Memory B cell (primary cell): ENCODE results near the gene CACNA1C.
"Not testable (repeated sequence)": the region's sequence is repeated elsewhere in the genome, so short reads cannot be mapped to it uniquely, and the experiment has no call there.

Experiments
- ATAC-seq: fragments of 150-1000 bp; cut with Tn5 transposase; 2 replicates; pipeline ENCODE4 v1.10.0; 2021; ENCODE audit warnings: low read depth, mild to moderate bottlenecking, moderate library complexity
- DNase-seq, 2 donors: peaks; one replicate each; pipeline ENCODE4 v3.0.0; 2022; ENCODE audit warnings: low spot score in 2 of 2
- H3K27ac Mint-ChIP-seq: one replicate; pipeline ENCODE4 v1.8.0; 2022; ENCODE audit warnings: mild to moderate bottlenecking, moderate library complexity, mixed read lengths
- H3K27me3 Mint-ChIP-seq: one replicate; pipeline ENCODE4 v1.8.0; 2022; ENCODE audit warnings: mixed read lengths
- H3K36me3 Mint-ChIP-seq: one replicate; pipeline ENCODE4 v1.8.0; 2022; ENCODE audit warnings: mild to moderate bottlenecking, mixed read lengths
- H3K4me1 Mint-ChIP-seq: one replicate; pipeline ENCODE4 v1.8.0; 2022; ENCODE audit warnings: mixed read lengths
- H3K4me3 Mint-ChIP-seq: one replicate; pipeline ENCODE4 v1.8.0; 2022; ENCODE audit warnings: mild to moderate bottlenecking, moderate library complexity, mixed read lengths
- H3K9me3 Mint-ChIP-seq: one replicate; pipeline ENCODE4 v1.8.0; 2022; ENCODE audit warnings: mixed read lengths

CACNA1C gene

GRCh38 chr12:2488131-2488530 lies 435.3 kb downstream of the CACNA1C start:
- H3K27ac Mint-ChIP-seq, result no peak overlapping the region
- no peaks in the 10 kb centered on the region for H3K4me1 Mint-ChIP-seq
- no peak for DNase-seq
- H3K36me3 Mint-ChIP-seq, result no peaks in the 10 kb centered on the region
- ATAC-seq, result no peak
- no peaks in the 10 kb centered on the region for H3K9me3 Mint-ChIP-seq
- H3K4me3 Mint-ChIP-seq, result no peak overlapping the region
- peaks cover 6% of the 10 kb centered on the region for H3K27me3 Mint-ChIP-seq

- peaks cover 10% of the 10 kb centered on the region for H3K27me3 Mint-ChIP-seq
- H3K4me1 Mint-ChIP-seq, result no peaks in the 10 kb centered on the region
- no peaks in the 10 kb centered on the region for H3K9me3 Mint-ChIP-seq
- no peak for DNase-seq
- H3K36me3 Mint-ChIP-seq, result no peaks in the 10 kb centered on the region
- no peak overlapping the region for H3K4me3 Mint-ChIP-seq
- ATAC-seq, result no peak
- no peak overlapping the region for H3K27ac Mint-ChIP-seq
Measured at GRCh38 chr12:2488596-2488995, 435.8 kb downstream of the CACNA1C start.

- Mint-ChIP-seq H3K27ac (no peak overlapping the region), H3K27me3 (peaks cover 9% of the 10 kb centered on the region), H3K9me3 (no peaks in the 10 kb centered on the region), H3K4me3 (no peak overlapping the region), H3K4me1 (no peaks in the 10 kb centered on the region), H3K36me3 (no peaks in the 10 kb centered on the region)
- ATAC-seq, result no peak
- DNase-seq, result no peak
Measured at GRCh38 chr12:2489275-2489674, 436.5 kb downstream of the CACNA1C start.

- H3K4me1 Mint-ChIP-seq, result no peaks in the 10 kb centered on the region
- DNase-seq, result no peak
- H3K36me3 Mint-ChIP-seq, result no peaks in the 10 kb centered on the region
Measured at GRCh38 chr12:2490831-2491230, 438.0 kb downstream of the CACNA1C start.

GRCh38 chr12:2491349-2491748 lies 438.6 kb downstream of the CACNA1C start:
- not testable (repeated sequence) for ATAC-seq, H3K36me3 Mint-ChIP-seq, H3K4me1 Mint-ChIP-seq, H3K27ac Mint-ChIP-seq, H3K9me3 Mint-ChIP-seq, DNase-seq, H3K4me3 Mint-ChIP-seq
- peaks cover 17% of the 10 kb centered on the region for H3K27me3 Mint-ChIP-seq

More at GRCh38 chr12:2490831-2491230, 438.0 kb downstream of the CACNA1C start:
- Mint-ChIP-seq H3K27me3 (peaks cover 15% of the 10 kb centered on the region), H3K9me3 (no peaks in the 10 kb centered on the region), H3K4me3 (no peak overlapping the region), H3K27ac (no peak overlapping the region)
- no peak for ATAC-seq

GRCh38 chr12:2492236-2492635 lies 439.4 kb downstream of the CACNA1C start:
- Mint-ChIP-seq H3K9me3 (no peaks in the 10 kb centered on the region), H3K4me3 (no peak overlapping the region), H3K27ac (no peak overlapping the region), H3K27me3 (peaks cover 18% of the 10 kb centered on the region), H3K4me1 (no peaks in the 10 kb centered on the region), H3K36me3 (no peaks in the 10 kb centered on the region)
- DNase-seq (no peak), ATAC-seq (no peak)

GRCh38 chr12:2493086-2493485 lies 440.3 kb downstream of the CACNA1C start:
- Mint-ChIP-seq H3K36me3 (no peaks in the 10 kb centered on the region), H3K27ac (no peak overlapping the region), H3K4me3 (no peak overlapping the region), H3K27me3 (peaks cover 18% of the 10 kb centered on the region), H3K9me3 (no peaks in the 10 kb centered on the region), H3K4me1 (no peaks in the 10 kb centered on the region)
- no peak for DNase-seq
- no peak for ATAC-seq

GRCh38 chr12:2494486-2495192 lies 441.9 kb downstream of the CACNA1C start:
- Mint-ChIP-seq H3K27me3 (peaks cover 18% of the 10 kb centered on the region), H3K4me1 (no peaks in the 10 kb centered on the region)

GRCh38 chr12:2495417-2496112 lies 442.8 kb downstream of the CACNA1C start:
- Mint-ChIP-seq H3K27ac (no peak overlapping the region), H3K4me1 (no peaks in the 10 kb centered on the region), H3K27me3 (peaks cover 20% of the 10 kb centered on the region), H3K9me3 (no peaks in the 10 kb centered on the region), H3K36me3 (no peaks in the 10 kb centered on the region), H3K4me3 (no peak overlapping the region)
- ATAC-seq (no peak), DNase-seq (no peak)

More at GRCh38 chr12:2494486-2495192, 441.9 kb downstream of the CACNA1C start:
- Mint-ChIP-seq H3K4me3 (no peak overlapping the region), H3K9me3 (no peaks in the 10 kb centered on the region), H3K27ac (no peak overlapping the region), H3K36me3 (no peaks in the 10 kb centered on the region)
- no peak for DNase-seq
- ATAC-seq, result no peak

GRCh38 chr12:2498964-2499500 lies 446.2 kb downstream of the CACNA1C start:
- no peak for DNase-seq
- Mint-ChIP-seq H3K4me1 (no peaks in the 10 kb centered on the region), H3K36me3 (no peaks in the 10 kb centered on the region), H3K9me3 (no peaks in the 10 kb centered on the region), H3K27ac (no peak overlapping the region), H3K27me3 (peaks cover 23% of the 10 kb centered on the region), H3K4me3 (no peak overlapping the region)
- ATAC-seq, result no peak

- no peaks in the 10 kb centered on the region for H3K9me3 Mint-ChIP-seq
- no peaks in the 10 kb centered on the region for H3K36me3 Mint-ChIP-seq
- no peaks in the 10 kb centered on the region for H3K4me1 Mint-ChIP-seq
- peaks cover 12% of the 10 kb centered on the region for H3K27me3 Mint-ChIP-seq
- DNase-seq, result no peak
- H3K27ac Mint-ChIP-seq, result no peak overlapping the region
- no peak for ATAC-seq
- no peak overlapping the region for H3K4me3 Mint-ChIP-seq
Measured at GRCh38 chr12:2501464-2502191, 448.8 kb downstream of the CACNA1C start.

- H3K27ac Mint-ChIP-seq, result no peak overlapping the region
- peaks cover 12% of the 10 kb centered on the region for H3K27me3 Mint-ChIP-seq
- H3K9me3 Mint-ChIP-seq, result no peaks in the 10 kb centered on the region
- ATAC-seq (no peak), DNase-seq (no peak)
- H3K4me1 Mint-ChIP-seq, result no peaks in the 10 kb centered on the region
- no peak overlapping the region for H3K4me3 Mint-ChIP-seq
- H3K36me3 Mint-ChIP-seq, result no peaks in the 10 kb centered on the region
Measured at GRCh38 chr12:2503036-2503435, 450.2 kb downstream of the CACNA1C start.

GRCh38 chr12:2503762-2504161 lies 451.0 kb downstream of the CACNA1C start:
- no peak overlapping the region for H3K27ac Mint-ChIP-seq
- peaks cover 12% of the 10 kb centered on the region for H3K27me3 Mint-ChIP-seq
- no peaks in the 10 kb centered on the region for H3K36me3 Mint-ChIP-seq
- ATAC-seq (no peak), DNase-seq (no peak)
- H3K9me3 Mint-ChIP-seq, result no peaks in the 10 kb centered on the region
- H3K4me1 Mint-ChIP-seq, result no peaks in the 10 kb centered on the region
- H3K4me3 Mint-ChIP-seq, result no peak overlapping the region

- H3K9me3 Mint-ChIP-seq, result no peaks in the 10 kb centered on the region
- no peaks in the 10 kb centered on the region for H3K4me1 Mint-ChIP-seq
- H3K4me3 Mint-ChIP-seq, result no peak overlapping the region
- H3K27me3 Mint-ChIP-seq, result peaks cover 12% of the 10 kb centered on the region
- no peak for DNase-seq
- H3K27ac Mint-ChIP-seq, result no peak overlapping the region
- ATAC-seq, result no peak
- H3K36me3 Mint-ChIP-seq, result no peaks in the 10 kb centered on the region
Measured at GRCh38 chr12:2504577-2504976, 451.8 kb downstream of the CACNA1C start.
